Frontal cortex (tissue), 4 donors: ENCODE results near the gene CCNY. TPM values are rescaled to one million over a fixed set of nuclear protein-coding genes. Genes with fewer than 3 reads are reported as not detected.
A peak's percentile ranks its signal among the peaks of the same experiment; 100 is the strongest.
"Not testable (repeated sequence)": the region's sequence is repeated elsewhere in the genome, so short reads cannot be mapped to it uniquely, and the experiment has no call there.

ENCODE experiments used
- DNase-seq, 2 donors: peaks; one replicate each; pipeline ENCODE4 v3.0.0; 2012; ENCODE audit warnings: low spot score in 2 of 2
- FAIRE-seq: peaks from 2 replicates; lab custom pipeline; 2012; peaks lifted over from hg19 to GRCh38; lab: Jason Lieb, UNC
- total RNA-seq: library from RNA; depleted of rRNA; stranded (reverse); fragments of >200 nt; gene quantifications from one replicate; pipeline ENCODE4 v1.2.3, GENCODE V29; 2014
- donor health status: control.
- donor health status: control.
- donor health status: control.

Gene CCNY
- total RNA-seq, 1 donor from 2014 or later = 54.6 TPM

GRCh38 chr10:35352512-35352911, 16.2 kb downstream of the CCNY start:
- DNase-seq = no peak
- FAIRE-seq = no peak

DNA sequence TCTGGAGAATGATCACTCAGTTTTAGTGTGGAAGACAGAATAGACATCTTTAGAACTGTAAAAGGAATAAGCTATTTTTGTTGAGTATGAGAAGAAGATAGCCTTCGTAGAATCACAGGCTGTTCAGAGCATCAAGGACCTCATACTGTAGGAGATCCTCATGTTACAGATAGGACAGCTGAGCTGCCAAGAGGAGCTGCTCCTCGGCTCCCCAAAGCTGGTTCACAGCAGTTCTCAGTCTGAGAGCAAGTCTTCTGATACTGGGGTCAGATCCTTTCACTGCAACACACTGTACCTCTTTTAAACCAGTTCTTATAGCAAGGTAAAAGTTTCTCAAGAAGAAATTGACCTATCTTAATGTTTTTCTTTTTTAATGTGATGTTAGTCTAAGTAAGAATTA, 17.1 kb downstream of the CCNY start:
- FAIRE-seq = no peak

DNA sequence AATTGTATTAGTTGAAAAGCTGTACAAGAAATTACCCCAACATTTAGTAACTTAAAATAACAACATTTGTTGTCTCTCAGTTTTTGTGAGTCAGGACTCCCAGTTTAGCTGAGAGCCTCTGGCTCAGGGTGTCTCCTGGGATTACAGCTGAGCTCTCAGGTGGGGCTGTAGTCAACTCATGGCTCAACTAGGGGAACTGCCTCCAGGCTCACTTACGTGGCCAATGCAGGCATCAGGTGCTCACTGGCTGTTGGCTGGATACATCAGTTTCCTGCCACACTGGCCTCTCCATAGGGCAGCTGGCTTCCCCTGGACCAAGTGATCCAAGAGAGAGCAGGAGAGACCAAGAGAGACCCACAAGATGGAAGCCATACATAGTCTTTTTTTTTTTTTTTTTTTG, 17.5 kb downstream of the CCNY start:
- FAIRE-seq = no peak
- DNase-seq = no peak

More for the DNA sequence above, 17.1 kb downstream of the CCNY start:
- no peak for DNase-seq

DNA sequence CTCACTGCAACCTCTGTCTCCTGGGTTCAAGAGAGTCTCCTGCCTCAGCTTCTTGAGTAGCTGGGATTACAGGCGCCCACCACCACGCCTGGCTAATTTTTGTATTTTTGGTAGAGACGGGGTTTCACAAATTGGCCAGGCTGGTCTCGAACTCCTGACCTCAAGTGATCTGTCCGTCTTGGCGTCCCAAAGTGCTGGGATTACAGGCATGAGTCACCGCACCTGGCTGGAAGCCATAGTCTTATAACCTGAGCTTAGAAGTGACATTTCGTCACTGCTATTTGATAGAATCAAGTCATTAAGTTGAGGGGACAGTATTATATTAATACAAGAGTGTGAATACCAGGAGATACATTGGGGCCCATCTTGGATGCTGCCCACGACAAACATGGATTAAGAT, 17.9 kb downstream of the CCNY start:
- FAIRE-seq, DNase-seq: not testable (repeated sequence)

DNA sequence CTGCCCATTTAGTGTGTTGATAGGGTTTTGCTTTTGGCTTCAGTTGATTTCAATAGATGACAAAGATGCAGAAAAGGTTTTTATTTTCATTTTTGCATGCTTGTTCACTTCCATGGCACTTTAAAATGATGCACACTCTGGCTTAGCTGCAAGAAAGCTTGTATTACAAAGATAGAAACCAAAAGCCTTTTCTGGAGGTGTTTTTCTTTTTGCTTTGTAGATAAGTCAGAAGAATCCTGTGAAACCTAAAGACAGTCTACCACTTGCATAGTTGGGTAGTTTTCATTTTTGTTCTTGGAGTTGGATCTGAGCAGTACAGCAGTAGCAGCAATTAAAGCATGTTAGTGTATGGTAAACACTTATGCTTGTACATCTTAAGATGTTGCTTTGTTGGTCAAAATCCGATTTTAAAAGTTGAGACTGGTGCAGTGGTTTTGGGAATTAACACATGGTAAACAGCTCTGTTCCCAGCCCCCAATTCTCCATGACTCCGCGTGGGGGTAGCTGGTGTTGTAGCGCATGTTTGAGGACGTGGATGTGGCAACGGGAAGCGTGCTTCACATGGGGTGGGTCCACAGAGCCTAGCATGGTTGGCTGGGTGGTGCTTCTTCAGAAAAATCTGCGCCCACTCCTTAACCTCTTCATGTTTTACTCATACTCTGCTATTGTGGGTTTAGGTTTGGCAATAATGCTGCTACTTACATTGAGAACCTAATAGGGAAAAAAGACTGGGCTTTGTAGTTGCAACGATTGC, 19.8 kb downstream of the CCNY start:
- no peak for DNase-seq

DNA sequence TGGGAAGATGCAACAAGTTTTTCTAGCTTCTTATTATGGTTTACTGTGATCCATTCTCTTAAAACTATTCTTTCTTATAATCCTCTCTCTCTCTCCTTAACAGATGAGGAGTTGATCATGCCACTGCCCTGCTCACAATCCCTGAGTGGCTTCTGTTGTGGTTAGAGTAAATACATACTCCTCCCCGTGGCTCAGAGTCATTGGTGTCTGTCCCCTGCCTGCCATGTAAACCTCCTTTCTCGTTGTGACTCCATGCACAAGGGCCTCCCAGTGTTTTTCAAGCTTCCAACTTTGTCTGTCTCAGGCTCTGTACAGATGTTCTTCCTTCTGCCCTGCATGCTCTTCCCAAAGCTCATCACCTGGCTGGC, 20.4 kb downstream of the CCNY start:
- DNase-seq (no peak), FAIRE-seq (no peak)

More for the DNA sequence above, 19.8 kb downstream of the CCNY start:
- FAIRE-seq = no peak

GRCh38 chr10:35359056-35359455, 22.7 kb downstream of the CCNY start:
- DNase-seq = no peak

DNA sequence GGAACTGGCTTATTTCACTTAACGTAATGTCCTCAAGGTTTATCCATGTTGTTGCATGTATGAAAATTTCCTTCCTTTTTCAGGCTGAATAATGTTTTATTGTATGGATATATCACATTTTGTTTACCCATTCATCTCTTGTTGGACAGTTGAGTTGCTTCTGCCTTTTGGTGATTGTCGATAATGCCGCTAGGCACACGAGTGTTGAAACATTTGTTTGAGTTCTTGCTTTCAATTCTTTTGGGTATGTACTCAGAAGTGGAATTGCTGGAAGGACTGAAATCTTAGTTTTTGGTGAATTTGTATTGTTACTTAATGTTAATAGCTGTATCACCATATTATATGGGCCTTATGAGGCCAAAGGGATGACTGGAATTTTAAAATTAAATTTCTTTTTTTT, 23.6 kb downstream of the CCNY start:
- no peak for FAIRE-seq
- no peak for DNase-seq

More at GRCh38 chr10:35359056-35359455, 22.7 kb downstream of the CCNY start:
- no peak for FAIRE-seq

DNA sequence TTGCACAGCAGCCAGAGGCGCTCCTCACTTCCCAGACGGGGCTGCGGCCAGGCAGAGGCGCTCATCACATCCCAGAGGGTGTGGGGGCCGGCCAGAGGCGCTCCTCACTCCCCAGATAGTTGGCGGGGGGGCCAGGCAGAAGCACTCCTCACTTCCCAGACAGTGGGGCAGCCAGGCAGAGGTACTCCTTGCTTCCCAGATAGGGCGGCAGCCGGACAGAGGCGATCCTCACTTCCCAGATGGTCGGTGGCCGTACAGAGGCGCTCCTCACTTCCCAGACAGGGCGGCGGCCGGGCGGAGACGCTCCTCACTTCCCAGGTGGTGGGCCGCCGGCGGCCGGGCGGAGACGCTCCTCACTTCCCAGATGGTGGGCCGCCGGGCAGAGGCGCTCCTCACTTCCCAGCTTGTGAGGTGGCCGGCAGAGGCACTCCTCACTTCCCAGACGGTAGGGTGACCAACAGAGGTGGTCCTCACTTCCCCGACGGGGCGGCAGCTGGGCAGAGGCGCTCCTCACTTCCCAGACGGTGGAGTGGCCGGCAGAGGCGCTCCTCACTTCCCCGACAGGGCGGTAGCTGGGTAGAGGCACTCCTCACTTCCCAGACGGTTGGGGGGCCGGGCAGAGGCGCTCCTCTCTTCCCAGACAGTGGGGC, 26.5 kb downstream of the CCNY start:
- DNase-seq (no peak), FAIRE-seq (no peak)

GRCh38 chr10:35363587-35363986, 27.3 kb downstream of the CCNY start:
- no peak for DNase-seq
- FAIRE-seq = no peak

DNA sequence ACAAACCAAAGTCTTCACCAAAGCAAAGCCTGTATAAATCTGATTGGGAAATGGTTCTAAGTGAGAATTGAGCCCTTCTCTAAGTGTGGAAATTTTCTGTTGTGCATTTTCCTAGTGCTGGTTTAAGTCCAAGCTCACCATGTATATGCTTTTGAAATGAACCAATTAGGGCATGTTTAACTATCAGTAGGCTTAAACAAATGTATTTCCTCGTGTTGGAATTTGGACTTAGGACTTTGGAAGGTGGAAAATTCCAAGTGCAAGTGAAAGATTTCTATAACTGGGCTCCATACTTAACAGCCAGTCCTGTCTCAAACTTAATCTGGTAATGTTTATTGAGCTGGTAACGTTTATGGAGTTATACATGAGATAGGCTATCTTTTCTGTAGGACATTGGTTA, 28.5 kb downstream of the CCNY start:
- no peak for FAIRE-seq
- no peak for DNase-seq

DNA sequence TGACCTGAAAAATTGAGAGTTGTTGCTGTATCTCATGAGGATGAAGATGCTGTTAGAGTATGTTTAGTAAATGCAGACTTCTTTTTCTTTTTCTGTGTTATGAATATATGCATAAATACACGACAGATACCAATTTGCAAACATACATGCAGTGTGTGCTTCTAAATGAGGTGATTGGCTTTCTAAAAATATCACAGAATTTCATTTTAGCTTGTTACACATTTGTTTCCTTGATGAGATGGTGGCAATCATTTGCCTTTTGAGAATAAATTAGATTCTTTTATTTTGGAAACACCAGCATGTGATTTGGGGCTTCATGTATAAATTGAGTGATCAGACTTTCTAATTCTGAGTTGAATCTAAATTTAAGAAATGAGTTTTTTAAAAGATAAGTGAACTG, 29.7 kb downstream of the CCNY start:
- DNase-seq = no peak
- peak; percentile 21 for FAIRE-seq

GRCh38 chr10:35367107-35367859, 31.0 kb downstream of the CCNY start:
- DNase-seq (no peak), FAIRE-seq (no peak)

GRCh38 chr10:35367982-35368381, 31.7 kb downstream of the CCNY start:
- DNase-seq (no peak), FAIRE-seq (no peak)

DNA sequence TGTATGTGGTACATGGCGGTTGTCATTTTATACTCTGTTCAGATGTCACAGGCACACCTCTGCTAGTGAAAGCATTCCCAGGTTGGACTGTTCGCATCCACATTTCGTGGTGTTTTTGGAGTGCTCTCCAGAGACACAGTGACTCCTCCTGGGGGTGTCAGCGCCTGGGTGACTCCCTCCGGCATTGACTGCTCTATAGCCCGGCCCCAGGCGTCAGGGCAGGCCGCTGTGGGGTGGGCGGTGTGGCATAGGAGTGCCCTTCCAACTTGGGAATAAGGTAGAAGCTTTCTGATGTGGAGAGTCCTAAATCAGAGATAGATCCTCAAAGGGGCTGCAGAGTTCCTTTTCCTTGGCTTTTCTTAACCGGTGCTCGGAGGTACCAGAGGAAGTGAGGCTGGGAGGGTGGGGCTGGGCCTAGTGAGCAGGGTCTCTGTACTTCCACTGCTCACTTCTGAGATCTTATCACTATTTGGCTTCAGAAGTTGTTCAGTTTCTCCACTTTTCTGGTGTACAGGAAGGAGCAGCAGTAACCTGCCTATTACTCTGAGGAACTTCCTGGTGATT, 32.3 kb downstream of the CCNY start:
- DNase-seq (no peak), FAIRE-seq (no peak)

DNA sequence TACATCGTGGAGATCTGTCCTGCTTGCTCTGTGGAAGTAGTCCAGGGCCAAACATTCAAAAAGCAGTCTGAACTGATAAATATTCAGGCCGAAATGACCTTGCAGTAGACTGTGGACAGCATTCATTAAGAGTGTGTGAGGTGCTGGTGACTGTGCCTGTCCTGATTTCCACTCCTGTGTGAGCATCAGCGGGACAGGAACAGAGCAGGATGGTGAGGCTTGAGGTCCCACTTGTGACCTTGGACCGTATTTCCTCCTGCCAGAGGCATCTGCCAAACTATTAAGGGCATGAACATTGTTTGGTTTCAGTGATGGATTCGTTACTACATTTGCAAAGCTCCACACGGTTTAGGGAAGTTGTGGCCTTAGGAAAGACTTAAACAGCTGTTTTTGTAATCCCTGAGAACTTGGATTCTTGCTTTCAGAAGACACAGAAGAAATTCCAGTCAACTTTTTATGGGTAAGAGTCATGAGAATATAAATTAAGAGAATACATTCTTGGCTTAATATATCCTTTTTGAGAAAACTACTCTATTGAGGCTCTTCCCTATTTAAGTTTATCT, 32.8 kb downstream of the CCNY start:
- FAIRE-seq (no peak), DNase-seq (no peak)

- FAIRE-seq (no peak), DNase-seq (no peak)
Observed at GRCh38 chr10:35371731-35372130, 35.4 kb downstream of the CCNY start.

- DNase-seq = no peak
- no peak for FAIRE-seq
Observed at GRCh38 chr10:35372329-35372728, 36.0 kb downstream of the CCNY start.

DNA sequence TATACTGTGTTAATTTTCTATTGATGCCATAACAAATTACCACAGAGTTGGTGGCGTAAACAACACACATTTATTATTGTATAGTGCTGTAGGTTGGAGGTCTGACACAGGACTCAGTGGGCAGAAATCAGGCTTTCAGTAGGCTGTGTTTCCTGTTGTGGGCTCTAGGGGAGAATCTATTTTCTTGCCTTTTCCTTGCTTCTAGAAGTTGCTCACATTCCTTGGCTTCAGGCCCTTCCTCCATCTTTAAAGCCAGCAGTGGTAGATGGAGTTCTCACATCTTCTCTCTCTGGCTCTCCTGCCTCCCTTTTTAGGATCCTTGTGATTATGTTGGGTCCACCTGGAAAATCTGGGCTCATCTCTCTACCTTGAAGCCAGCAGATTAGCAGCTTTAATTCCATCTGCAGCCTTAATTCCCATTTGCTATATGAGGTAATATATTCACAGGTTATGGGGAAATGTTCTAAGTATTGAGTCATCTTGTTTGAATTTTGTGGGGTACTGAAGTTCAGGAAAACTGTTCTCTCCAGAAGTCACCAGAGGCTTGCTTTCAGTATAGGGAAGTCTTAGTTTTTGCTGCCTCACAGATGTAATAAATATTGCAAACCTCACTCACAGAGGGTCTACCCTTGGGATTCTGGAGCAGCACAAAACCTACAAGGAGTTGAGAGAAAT, 38.9 kb downstream of the CCNY start:
- no peak for FAIRE-seq
- no peak for DNase-seq
